SK-N-MC (cell line): ENCODE results near the gene THTPA.
A peak's percentile ranks its signal among the peaks of the same experiment; 100 is the strongest.

Experiments
- DNase-seq: peaks from one replicate; pipeline ENCODE4 v3.0.0-alpha.2; 2011; ENCODE audit warnings: low read depth, low spot score
- H3K27ac ChIP-seq: fragments of 200-600 bp; sonication (generic); 2 replicates; pipeline ENCODE4 v1.5.1; 2016; ENCODE audit warnings: mixed run types
- H3K36me3 ChIP-seq: fragments of 200-600 bp; sonication (generic); 2 replicates; pipeline ENCODE4 v1.6.1; 2017; ENCODE audit warnings: antibody characterized with exemption, low read length, mixed read lengths; ENCODE audit not compliant: insufficient read depth
- H3K4me3 ChIP-seq: fragments of 200-600 bp; sonication (generic); 2 replicates; pipeline ENCODE4 v1.5.1; 2016
- H3K9ac ChIP-seq: fragments of 200-600 bp; sonication (generic); 2 replicates; pipeline ENCODE4 v1.8.0; 2017; ENCODE audit warnings: mixed run types, mixed read lengths; ENCODE audit not compliant: insufficient read length
- H3K9me3 ChIP-seq: fragments of 200-600 bp; sonication (generic); 2 replicates; pipeline ENCODE4 v1.6.1; 2017; ENCODE audit warnings: low read depth, mild to moderate bottlenecking, antibody characterized with exemption, low read length, moderate library complexity, mixed read lengths
- EZH2 ChIP-seq: fragments of 200-600 bp; sonication (generic); IDR thresholded peaks from one replicate; pipeline ENCODE4 v1.6.1; 2017; ENCODE audit warnings: antibody characterized with exemption
- FOXP2 ChIP-seq: optimal IDR thresholded peaks from 2 replicates; pipeline ENCODE3; 2011; ENCODE audit warnings: mild to moderate bottlenecking, moderate library complexity; ENCODE audit not compliant: insufficient read depth; ENCODE audit errors: extremely low read length, control extremely low read depth
- POLR2AphosphoS5 ChIP-seq: IDR thresholded peaks from 2 replicates; pipeline ENCODE4 v1.6.1; 2012; ENCODE audit warnings: mild to moderate bottlenecking, low read depth, low read length, borderline replicate concordance

THTPA gene

GRCh38 chr14:23555533-23555881, 564 bp upstream of the THTPA start:
- Histone ChIP-seq H3K9me3 (no peaks in the 10 kb centered on the region), H3K36me3 (peaks cover 9% of the 10 kb centered on the region), H3K4me3 (peak overlapping the region; percentile 96), H3K9ac (peak overlapping the region; percentile 91), H3K27ac (no peak overlapping the region)
- no peak for DNase-seq
- TF ChIP-seq FOXP2 (no peak), POLR2AphosphoS5 (no peak), EZH2 (no peak)

GRCh38 chr14:23556700-23557440, 799 bp downstream of the THTPA start:
- no peaks in the 10 kb centered on the region for H3K9me3 ChIP-seq
- peak overlapping the region; percentile 96 for H3K4me3 ChIP-seq
- H3K36me3 ChIP-seq = peaks cover 9% of the 10 kb centered on the region
- TF ChIP-seq POLR2AphosphoS5 (no peak), EZH2 (no peak), FOXP2 (no peak)
- H3K27ac ChIP-seq = peak overlapping the region; percentile 74; the same call in 1 of the 2 replicates
- peak overlapping the region; percentile 91 for H3K9ac ChIP-seq
- no peak for DNase-seq

- Histone ChIP-seq H3K36me3 (peaks cover 12% of the 10 kb centered on the region), H3K9me3 (no peaks in the 10 kb centered on the region), H3K4me3 (peak overlapping the region; percentile 96; the same call in 1 of the 2 replicates), H3K9ac (peak overlapping the region; percentile 91), H3K27ac (peak overlapping the region; percentile 48)
- no peak for DNase-seq
- no peak for TF ChIP-seq EZH2
- no peak for TF ChIP-seq POLR2AphosphoS5
These were observed 1.4 kb downstream of the THTPA start for GRCh38 chr14:23557521-23557920.

- no peak overlapping the region for H3K9ac ChIP-seq
- H3K9me3 ChIP-seq = no peaks in the 10 kb centered on the region
- TF ChIP-seq FOXP2 (no peak), POLR2AphosphoS5 (no peak), EZH2 (no peak)
- peak overlapping the region; percentile 48 for H3K27ac ChIP-seq
- no peak overlapping the region for H3K4me3 ChIP-seq
- DNase-seq = no peak
- H3K36me3 ChIP-seq = peaks cover 12% of the 10 kb centered on the region
These were observed 1.9 kb downstream of the THTPA start for GRCh38 chr14:23557946-23558345.

GRCh38 chr14:23558346-23559009, 2.4 kb downstream of the THTPA start:
- TF ChIP-seq FOXP2 (no peak), POLR2AphosphoS5 (no peak), EZH2 (no peak)
- peaks cover 12% of the 10 kb centered on the region for H3K36me3 ChIP-seq
- no peak overlapping the region; the same call in 1 of the 2 replicates for H3K27ac ChIP-seq
- DNase-seq = no peak
- no peaks in the 10 kb centered on the region for H3K9me3 ChIP-seq
- H3K9ac ChIP-seq = no peak overlapping the region
- H3K4me3 ChIP-seq = no peak overlapping the region

- TF ChIP-seq FOXP2 (no peak), EZH2 (no peak), POLR2AphosphoS5 (0 out of 2 replicates have a peak, but pooled peaks have one; percentile 14)
- no peak for DNase-seq
- H3K36me3 ChIP-seq = peaks cover 12% of the 10 kb centered on the region
- no peak overlapping the region for H3K9ac ChIP-seq
- no peaks in the 10 kb centered on the region for H3K9me3 ChIP-seq
- H3K27ac ChIP-seq = no peak overlapping the region; the same call in 1 of the 2 replicates
- H3K4me3 ChIP-seq = no peak overlapping the region
These were observed 3.2 kb downstream of the THTPA start for GRCh38 chr14:23559010-23559925.

GRCh38 chr14:23559926-23560520, 4.0 kb downstream of the THTPA start:
- TF ChIP-seq POLR2AphosphoS5 (no peak), EZH2 (no peak), FOXP2 (no peak)

GRCh38 chr14:23561259-23561658, 5.2 kb downstream of the THTPA start:
- TF ChIP-seq EZH2 (no peak), FOXP2 (no peak), POLR2AphosphoS5 (no peak)
- H3K9ac ChIP-seq = no peak overlapping the region
- no peak for DNase-seq
- no peak overlapping the region for H3K27ac ChIP-seq
- H3K36me3 ChIP-seq = peaks cover 12% of the 10 kb centered on the region
- no peak overlapping the region for H3K4me3 ChIP-seq
- no peaks in the 10 kb centered on the region for H3K9me3 ChIP-seq

More at GRCh38 chr14:23559926-23560520, 4.0 kb downstream of the THTPA start:
- no peak for DNase-seq
- Histone ChIP-seq H3K9ac (no peak overlapping the region), H3K4me3 (no peak overlapping the region), H3K27ac (no peak overlapping the region; the same call in 1 of the 2 replicates), H3K9me3 (no peaks in the 10 kb centered on the region), H3K36me3 (peaks cover 12% of the 10 kb centered on the region)
